Measurements from ENCODE around the gene MOGAT3.

Gene MOGAT3

DNA sequence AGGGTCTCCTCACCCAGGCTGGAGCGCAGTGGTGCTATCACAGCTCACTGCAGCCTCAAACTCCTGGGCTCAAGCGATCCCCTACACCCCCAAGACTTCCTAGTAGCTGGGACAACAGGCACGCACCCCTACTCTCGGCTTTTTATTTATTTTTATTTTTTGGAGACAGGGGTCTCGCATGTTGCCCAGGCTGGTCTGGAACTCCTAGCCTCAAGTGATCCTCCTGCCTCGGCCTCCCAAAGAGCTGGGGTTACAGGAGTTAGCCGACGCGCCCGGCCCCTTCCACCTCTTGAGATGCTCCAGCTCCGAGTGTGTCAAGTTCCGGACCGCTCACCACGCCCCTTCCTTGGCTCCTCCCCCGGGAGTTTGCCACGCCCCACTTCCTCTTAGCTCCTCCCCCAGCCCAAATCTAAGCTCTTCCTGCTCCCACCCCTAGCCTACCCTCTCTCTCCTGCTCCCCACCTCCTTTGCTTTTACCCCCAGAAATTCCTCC is 27.0 kb downstream of the MOGAT3 start:
- H3K9me3 ChIP-seq = no peaks in the 10 kb centered on the region
- peaks cover 0 to 11% of the 10 kb centered on the region in 2 experiments for H3K4me1 ChIP-seq (ENCODE audit: control insufficient read depth in 1 of 2, insufficient read depth in 1 of 2, low read depth in 1 of 2, low read length in 1 of 2)
- no peaks in the 10 kb centered on the region for H3K36me3 ChIP-seq
- TF ChIP-seq, protein P1, sequence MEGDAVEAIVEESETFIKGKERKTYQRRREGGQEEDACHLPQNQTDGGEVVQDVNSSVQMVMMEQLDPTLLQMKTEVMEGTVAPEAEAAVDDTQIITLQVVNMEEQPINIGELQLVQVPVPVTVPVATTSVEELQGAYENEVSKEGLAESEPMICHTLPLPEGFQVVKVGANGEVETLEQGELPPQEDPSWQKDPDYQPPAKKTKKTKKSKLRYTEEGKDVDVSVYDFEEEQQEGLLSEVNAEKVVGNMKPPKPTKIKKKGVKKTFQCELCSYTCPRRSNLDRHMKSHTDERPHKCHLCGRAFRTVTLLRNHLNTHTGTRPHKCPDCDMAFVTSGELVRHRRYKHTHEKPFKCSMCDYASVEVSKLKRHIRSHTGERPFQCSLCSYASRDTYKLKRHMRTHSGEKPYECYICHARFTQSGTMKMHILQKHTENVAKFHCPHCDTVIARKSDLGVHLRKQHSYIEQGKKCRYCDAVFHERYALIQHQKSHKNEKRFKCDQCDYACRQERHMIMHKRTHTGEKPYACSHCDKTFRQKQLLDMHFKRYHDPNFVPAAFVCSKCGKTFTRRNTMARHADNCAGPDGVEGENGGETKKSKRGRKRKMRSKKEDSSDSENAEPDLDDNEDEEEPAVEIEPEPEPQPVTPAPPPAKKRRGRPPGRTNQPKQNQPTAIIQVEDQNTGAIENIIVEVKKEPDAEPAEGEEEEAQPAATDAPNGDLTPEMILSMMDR (IDR thresholded peaks at IDR 0.05) = no peak
- H3K27ac ChIP-seq = no peak overlapping the region
- peaks cover 100% of the 10 kb centered on the region for H3K27me3 ChIP-seq
- H3K4me3 ChIP-seq (ENCODE audit: low read depth in 1 of 2, low read length in 1 of 2) = no peak overlapping the region

DNA sequence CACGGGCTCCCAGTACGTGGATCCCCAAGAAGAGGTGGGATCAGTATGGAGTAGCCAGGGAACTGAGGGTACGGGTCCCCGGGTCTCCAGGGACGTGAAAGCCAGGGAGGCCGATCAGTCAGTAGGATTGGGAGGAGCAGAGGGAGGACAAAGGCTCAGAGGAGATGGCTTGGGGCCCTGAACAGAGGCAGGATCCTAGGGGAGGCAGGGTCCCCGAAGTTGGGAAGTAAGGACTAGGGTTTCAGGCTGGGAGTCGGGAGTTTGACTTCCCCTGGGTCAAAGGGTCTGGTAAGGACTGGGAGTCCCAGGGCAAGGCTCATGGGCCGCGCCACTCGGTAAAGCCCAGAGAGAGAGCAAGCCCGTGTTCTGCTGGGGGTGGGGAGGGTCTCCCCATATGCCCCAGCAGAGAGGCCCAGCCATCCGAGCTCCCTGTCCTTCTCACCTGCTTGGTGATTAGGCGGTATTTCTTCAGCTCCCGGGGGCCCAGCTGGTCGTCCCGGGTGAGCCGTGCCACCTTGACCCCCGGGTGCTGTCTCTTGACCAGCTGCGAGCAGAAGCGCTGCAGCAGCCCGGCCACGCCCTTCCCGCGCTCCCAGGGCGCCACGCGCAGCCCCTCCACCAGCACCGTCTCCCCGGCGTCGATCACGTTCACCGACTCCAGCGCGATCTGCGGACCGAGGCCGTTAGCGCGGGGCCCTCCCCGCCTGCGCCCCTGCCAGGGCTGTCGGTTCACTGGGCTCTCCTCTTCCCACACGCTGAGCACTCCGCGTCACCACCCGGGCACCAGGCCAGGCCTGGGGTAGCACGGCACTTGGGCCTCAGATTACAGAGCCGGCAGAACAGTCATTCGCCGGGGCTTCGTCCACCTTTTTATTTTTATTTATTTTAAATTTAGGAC is 27.7 kb downstream of the MOGAT3 start:
- TF ChIP-seq, protein P1 (IDR thresholded peaks at IDR 0.05) = no peak
- no peaks in the 10 kb centered on the region for H3K36me3 ChIP-seq
- H3K4me3 ChIP-seq (ENCODE audit: low read depth in 1 of 2, low read length in 1 of 2) = no peak overlapping the region
- no peaks in the 10 kb centered on the region for H3K9me3 ChIP-seq
- H3K27ac ChIP-seq = no peak overlapping the region
- H3K27me3 ChIP-seq = peaks cover 100% of the 10 kb centered on the region
- H3K4me1 ChIP-seq (ENCODE audit: control insufficient read depth in 1 of 2, insufficient read depth in 1 of 2, low read depth in 1 of 2, low read length in 1 of 2) = peaks cover 0 to 11% of the 10 kb centered on the region in 2 experiments

GRCh38 chr7:101172005-101172853 is 28.6 kb downstream of the MOGAT3 start:
- H3K4me1 ChIP-seq (ENCODE audit: control insufficient read depth in 1 of 2, insufficient read depth in 1 of 2, low read depth in 1 of 2, low read length in 1 of 2) = peaks cover 0 to 11% of the 10 kb centered on the region in 2 experiments
- no peaks in the 10 kb centered on the region for H3K36me3 ChIP-seq
- H3K4me3 ChIP-seq (ENCODE audit: low read depth in 1 of 2, low read length in 1 of 2) = no peak overlapping the region
- TF ChIP-seq, protein P1 (IDR thresholded peaks at IDR 0.05) = no peak
- no peaks in the 10 kb centered on the region for H3K9me3 ChIP-seq
- H3K27ac ChIP-seq = no peak overlapping the region
- peaks cover 100% of the 10 kb centered on the region for H3K27me3 ChIP-seq

GRCh38 chr7:101171442-101171837 is 29.4 kb downstream of the MOGAT3 start:
- H3K27me3 ChIP-seq = peaks cover 100% of the 10 kb centered on the region
- H3K4me1 ChIP-seq (ENCODE audit: control insufficient read depth in 1 of 2, insufficient read depth in 1 of 2, low read depth in 1 of 2, low read length in 1 of 2) = peaks cover 0 to 11% of the 10 kb centered on the region in 2 experiments
- H3K27ac ChIP-seq = no peak overlapping the region
- no peak overlapping the region for H3K4me3 ChIP-seq (ENCODE audit: low read depth in 1 of 2, low read length in 1 of 2)
- H3K9me3 ChIP-seq = no peaks in the 10 kb centered on the region
- H3K36me3 ChIP-seq = no peaks in the 10 kb centered on the region
- TF ChIP-seq, protein P1 (IDR thresholded peaks at IDR 0.05) = no peak

DNA sequence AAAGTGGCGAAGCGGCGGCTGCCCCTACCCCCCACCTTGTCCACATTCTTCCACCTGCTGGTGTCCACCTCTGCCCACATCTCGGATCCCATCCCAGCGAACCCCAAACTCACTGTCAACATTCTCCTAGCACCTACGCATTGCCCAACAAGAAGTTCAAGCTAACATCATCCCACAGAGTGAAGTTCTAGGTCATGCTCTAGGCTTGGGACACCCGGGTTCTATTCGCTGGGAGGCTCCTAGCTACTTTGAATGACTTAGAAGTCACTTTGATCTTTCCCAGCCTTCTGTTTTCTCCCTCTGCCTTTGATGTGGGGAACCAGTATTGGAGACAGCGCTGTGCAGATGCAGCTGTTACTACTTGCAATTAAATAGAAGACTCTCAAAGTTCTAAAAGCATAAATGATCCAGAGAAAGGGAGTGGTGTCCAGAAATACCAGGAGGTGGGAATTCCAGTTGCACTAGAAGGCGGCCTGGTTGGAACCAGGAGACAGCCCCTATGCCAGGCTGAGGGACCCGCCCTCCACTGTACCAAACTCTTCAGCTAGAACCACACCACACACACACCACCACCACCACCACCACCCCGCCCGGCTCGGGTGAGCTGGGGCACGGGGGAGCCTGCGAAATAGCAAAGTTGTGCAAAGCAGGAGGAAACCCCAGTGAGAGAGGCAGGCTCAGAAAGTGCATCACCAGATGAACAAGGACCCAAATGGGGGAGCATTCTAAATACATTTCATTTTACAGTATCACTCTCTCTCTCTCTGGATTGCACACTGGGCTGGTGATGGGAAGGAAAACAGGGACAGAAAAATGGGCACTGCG is 30.0 kb downstream of the MOGAT3 start:
- Histone ChIP-seq H3K36me3 (no peaks in the 10 kb centered on the region), H3K27me3 (peaks cover 100% of the 10 kb centered on the region), H3K4me1 (ENCODE audit: control insufficient read depth in 1 of 2, insufficient read depth in 1 of 2, low read depth in 1 of 2, low read length in 1 of 2) (peaks cover 2 to 15% of the 10 kb centered on the region in 2 experiments), H3K4me3 (ENCODE audit: low read depth in 1 of 2, low read length in 1 of 2) (no peak overlapping the region), H3K27ac (no peak overlapping the region), H3K9me3 (no peaks in the 10 kb centered on the region)
- TF ChIP-seq, protein P1 (IDR thresholded peaks at IDR 0.05) = no peak
